Stimulated activated CD4-positive, alpha-beta T cell treated with anti-CD3 and anti-CD28 coated beads, Interleukin-12 subunit alpha, Interleukin-12 subunit beta, amount 100 ng/mL, for 48 hours (primary cell): ENCODE measurements around the gene ZNF385C.

Experiments
- DNase-seq, 3 donors: peaks; one replicate each; pipeline ENCODE4 v3.0.0-alpha.2; 2020; ENCODE audit warnings: low read depth in 2 of 3, low spot score in 1 of 3

Gene ZNF385C

DNA sequence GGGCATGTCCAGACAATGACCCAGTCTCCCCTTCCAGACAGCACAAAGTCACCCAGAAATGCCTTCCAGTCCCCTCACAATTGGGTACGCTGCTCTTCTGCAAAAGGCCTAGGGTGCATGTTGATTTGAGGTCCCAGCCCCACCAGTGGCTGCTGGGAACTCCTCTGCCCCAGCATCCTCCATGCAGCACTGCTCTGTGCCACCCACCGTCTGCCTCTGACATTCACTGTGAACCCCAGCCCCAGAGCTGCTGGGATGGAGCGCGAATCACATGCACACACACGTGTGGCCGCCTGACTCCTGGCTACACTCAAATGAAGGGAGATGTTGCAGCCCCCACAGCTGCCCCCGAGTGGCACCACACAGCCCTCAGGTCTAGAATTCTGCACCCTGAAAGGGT, 46.6 kb downstream of the ZNF385C start:
- DNase-seq = no peak

DNA sequence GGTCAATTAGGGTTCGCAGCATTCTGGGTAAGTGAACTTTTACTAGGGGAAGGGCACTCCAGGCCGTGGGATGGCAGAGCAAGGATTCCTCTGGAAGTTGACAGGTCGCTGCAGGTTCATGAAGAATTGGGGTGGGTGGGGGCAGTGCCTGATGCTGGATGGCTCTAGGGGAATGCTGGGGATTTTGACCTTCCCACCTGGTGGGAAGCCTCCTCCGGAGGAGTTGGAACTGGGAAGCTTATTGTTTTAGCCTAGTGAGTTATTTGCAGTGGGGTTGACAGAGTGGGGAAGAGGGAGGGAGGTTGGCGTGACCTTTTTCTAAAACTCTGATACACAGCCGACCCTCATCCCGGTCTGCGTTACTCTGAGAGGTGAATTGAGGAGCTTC, 47.3 kb downstream of the ZNF385C start:
- no peak for DNase-seq

- peak in 1 of 3 donors; percentile 25 for DNase-seq
Observed at GRCh38 chr17:42050393-42051012, 47.8 kb downstream of the ZNF385C start, which contains the start of gene C17orf113. C17orf113 (minus strand) TSS chr17:42050601; CDS start chr17:42043376, 7,225 bp downstream.

GRCh38 chr17:42049834-42050392, 48.4 kb downstream of the ZNF385C start:
- DNase-seq = no peak

GRCh38 chr17:42047343-42047742, 50.9 kb downstream of the ZNF385C start:
- DNase-seq = no peak

DNA sequence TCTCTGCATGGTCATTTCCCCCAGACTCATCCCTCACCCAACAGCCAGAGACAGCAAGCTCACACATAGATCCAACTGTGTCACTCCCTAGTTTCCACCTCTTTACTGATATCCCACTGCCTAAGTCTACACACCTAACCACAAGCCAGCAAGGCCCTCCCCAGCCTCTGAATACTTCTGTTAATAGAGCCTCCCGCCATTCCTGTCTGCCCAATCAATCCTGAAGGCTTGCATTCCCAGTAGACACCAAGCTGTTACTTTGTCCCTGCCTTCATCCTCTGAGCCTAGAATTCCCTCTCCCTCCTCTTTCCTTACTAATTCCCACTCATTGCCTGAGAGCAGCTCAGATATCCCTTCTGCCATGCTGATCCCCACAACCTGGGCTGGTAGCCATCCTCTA, 52.6 kb downstream of the ZNF385C start:
- DNase-seq = no peak

DNA sequence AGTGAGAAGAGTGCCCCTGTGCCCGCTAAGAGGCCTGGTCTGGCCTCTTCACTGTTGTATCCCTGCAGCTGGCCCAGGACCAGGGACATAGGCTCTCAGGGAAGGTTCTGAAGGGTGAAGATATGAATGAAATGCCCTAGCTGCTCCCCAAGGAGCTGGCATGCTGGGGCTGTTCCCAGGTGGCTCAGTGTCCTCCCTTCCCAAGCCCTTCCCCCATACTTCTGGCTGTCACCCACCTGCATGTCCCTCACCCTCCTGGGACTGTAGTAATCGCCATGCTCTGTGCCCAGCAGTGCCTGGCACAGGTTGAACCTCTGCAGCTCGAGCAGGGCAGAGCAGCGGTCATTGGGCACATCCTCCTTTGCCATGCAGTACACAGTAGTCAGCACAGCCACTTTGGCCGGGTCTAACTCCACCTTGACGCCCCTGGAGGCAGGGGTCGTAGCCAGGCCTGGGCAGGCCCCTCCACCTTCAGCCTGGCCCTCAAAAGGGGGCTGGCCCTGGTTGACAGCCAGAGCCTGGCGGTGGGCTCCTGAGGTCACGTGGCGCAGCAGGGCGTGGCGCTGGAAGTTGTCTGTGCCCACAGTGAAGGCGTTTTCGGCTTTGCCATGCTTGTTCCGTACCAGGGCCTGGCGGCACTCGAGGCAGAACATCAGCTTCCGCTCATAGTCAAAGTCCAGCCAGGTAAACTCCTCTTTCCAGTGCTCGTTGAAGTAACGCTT, 55.5 kb downstream of the ZNF385C start:
- DNase-seq = no peak

DNA sequence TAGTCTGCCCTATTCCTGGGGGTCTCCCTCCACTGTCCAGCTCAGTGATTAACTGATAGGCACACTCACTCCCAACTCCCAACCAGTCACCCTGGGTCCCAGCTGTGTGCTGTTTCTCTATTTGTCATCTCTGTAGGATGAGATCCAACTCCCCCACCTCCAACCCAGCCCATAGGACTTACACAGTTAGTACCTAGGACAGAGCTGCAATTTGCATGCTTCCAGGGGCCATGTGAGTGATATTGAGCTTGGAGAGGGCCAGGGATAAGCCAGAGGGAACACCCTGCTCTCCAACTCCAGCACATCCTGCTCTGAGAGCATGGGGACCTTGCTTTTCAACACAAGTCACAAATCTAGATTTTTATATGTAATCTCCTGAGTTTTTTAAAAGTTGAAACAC, 56.7 kb downstream of the ZNF385C start:
- no peak for DNase-seq

- no peak for DNase-seq
Observed at GRCh38 chr17:42040818-42041217, 57.5 kb downstream of the ZNF385C start.

DNA sequence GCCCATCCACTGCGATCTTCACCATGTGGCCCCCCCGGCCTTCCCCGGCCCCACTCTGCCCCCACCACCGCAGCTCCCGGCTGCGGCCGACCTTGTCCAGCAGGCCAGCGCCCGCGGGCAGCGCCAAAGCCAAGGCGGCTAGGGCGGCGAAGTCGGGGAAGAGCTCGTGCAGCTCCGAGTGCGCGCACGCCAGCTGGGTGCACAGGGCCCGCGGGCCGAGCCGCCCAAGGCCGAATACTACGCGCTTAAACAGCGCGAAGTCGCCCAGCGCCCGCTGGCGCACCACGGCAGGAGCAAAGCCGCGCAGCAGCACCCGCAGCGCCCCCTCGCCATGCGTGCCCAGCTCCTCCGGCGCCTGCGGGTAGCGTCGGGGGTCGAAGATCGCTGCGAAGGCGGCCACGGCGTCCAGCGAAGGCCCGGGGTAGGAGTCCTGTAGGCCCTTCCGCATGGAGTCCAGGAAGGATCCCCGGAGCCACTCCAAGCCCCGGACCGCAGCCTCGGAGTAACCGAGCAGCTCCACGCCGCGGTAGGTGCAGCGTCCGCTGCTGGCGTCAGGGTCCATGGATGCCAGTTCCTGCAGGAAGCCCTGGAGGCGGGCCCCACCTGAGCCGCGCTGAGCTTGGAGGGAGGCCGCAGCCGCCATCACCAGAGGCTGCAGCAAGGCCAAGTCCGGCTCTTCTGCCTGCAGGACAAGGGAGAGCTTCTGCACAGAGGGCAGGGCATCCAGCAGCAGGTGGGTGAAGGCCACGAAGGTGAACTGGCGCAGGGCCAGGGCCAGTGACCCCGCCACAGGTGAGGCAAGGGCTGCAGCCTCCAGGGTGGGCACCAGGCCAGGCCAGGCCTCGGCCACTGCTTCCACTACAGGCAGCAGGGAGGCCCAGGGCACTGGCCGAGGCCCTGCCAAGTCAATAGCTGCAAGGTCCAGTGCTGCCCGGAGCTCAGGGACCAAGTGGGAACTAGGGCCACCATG, 58.2 kb downstream of the ZNF385C start:
- no peak for DNase-seq

DNA sequence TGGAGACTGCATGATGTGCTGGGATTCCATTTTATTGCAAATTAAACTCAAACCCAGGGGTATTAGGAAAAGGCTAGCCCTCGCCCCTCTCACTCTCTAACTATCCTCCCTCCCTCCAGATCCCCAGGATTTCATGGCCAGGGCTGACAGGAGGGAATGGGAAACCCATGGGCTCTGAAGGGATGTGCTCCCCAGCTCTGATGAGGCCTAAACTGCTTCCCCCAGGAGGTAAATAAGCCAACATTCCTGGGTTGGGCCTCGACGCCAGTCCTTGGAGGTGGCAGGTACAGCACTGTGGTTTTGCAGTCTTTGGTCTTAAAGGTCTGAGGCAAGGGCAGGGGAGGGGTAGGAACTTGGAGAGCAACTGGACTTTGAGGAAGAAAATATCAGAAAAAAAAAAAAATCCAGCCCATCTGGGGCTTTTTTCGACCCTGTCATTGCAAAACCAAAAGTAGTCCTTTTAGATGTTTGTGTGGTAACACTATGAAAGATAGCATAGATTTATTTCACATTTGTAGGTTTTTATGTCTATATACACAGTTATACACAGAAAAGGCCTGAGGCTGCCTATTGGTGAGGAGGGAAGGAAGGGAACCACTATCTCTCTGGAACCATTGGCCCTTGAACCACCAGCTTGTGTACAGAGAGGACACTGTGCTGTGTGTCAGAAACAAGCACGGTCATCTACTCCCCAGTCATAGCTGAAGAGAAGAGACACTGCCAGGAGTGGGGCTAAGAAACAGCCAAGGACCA, 59.9 kb downstream of the ZNF385C start:
- DNase-seq = no peak

GRCh38 chr17:42034059-42034458, 64.2 kb downstream of the ZNF385C start:
- no peak for DNase-seq

DNA sequence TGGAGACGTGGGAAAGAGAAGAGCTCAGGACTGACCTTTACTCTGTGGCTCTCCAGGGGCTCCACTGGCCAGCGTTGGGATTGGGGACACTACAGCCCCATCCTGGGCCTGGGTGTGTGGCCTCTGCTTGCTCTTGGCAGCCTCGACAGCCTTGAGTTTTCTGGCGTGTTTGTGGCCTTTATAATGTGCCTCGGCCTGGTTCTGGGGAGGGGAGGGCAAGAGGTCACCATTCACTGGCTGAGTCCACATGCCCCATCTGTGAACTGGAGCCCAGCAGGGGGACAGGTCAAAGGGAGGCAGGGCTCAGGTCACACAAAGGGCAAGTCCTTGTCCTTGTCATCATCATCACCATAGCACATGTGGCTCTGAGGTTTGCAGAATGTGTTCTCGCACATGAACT, 66.7 kb downstream of the ZNF385C start:
- DNase-seq = no peak

DNA sequence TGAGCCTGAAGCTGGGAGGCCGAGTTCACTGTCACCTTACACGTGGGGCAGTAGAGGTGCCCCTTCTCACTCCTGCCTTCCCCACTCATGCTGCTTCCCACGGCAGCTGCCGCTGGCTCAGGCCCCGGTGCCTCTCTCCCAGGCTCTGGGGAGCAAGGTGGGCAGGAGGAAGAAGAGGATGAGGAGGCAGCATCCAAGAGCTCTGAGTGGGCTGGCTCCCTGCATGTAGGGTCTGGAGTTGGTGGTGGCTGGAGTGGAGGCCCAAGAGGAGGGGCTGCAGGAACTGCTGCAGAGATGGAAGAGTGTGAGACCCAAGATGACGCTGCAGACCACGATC, 69.5 kb downstream of the ZNF385C start:
- DNase-seq = no peak

DNA sequence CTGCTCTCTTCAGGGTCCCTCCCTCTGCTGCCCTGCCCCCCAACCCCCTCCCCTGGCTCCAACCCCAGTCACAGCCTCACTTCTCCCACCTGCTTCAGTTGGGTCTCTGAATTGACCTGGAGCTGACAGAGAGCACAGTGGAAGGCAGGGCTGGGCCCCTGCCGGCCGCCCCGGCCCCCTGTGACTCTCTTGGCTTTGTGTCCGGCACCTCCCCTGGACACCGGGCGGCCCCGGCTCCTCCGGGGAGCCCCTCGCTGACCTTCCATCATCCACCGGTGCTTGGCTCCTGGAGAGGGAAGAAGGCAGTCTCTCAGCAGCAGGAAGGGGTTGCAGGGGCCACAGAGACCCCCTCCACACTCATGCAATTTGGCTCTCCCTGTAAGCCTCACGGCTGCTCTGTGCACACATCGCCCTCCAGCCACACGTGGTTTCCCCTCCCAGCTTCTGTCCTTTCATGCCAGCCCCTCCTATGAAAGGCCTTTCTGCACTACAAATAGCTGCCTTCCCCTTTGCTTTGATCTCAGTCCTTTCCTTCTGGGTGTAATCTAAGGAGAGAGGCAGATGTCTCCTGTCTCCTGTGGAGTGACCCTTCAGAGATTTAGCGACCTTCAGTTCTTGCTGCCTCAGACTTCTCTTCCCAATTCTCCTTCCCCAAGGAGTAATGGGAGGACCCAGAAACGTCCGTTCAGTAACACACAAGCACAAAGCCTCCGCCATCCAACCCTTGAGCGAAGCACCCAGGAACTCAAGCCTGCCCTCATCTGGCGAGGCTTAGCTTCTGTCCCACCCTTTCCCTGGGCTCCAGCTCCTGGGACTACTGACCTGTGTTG, 70.1 kb downstream of the ZNF385C start:
- no peak for DNase-seq

DNA sequence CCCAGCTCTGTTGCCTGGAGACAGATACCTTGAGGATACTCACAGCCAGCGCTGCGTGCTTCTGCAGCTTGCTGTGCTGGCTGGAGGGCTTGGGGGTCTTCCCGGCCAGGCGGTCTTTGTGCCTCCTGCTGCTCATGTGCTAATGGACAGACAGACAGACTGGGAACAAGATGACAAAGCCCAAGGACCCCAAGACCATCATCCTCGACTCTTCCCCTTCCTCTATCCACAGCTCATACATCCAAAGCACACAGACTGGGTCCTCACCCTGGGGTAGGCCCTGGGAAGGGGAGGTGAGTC, 70.7 kb downstream of the ZNF385C start:
- no peak for DNase-seq

DNA sequence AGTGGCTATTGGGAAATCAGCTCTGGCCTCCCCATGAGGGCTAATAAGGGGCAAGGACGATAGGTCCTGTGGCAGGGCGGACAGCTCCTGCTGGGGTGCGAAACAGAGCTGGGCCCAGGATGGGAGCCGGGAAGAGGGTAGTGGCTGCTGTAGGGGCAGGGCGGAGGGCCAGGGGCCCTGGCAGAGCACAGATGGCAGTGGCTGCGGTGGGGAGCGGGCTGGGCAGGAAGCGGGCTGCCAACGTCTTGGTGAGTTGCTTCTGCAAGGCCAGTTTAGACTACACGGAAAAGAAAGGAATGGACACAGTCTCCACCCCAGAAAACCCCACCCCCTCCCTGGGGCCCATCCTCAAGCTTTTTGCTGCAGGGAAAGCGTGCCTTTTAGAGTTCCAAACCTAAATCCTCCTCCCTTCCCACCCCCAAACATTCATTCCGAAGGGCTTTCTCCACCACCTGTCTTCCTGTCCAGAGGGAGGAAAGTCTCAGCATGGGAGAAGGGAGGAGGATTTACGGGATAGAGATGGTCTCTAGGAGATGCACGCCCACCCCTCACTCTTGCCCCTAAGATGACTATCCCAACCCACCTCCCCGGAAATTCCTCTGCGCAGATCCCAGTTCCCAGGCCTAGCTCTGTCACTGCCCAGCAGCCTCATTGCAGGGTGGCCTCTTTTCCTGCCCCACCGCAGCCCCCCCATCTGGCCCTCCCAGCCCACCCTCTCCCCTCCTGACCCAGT, 71.2 kb downstream of the ZNF385C start:
- DNase-seq = no peak

- no peak for DNase-seq
Observed at GRCh38 chr17:42025936-42026335, 72.3 kb downstream of the ZNF385C start.

GRCh38 chr17:42025191-42025579, 73.1 kb downstream of the ZNF385C start:
- DNase-seq = no peak
